GM10266 (cell line): ENCODE results near the gene TDRD7.
"Not testable (repeated sequence)": the region's sequence is repeated elsewhere in the genome, so short reads cannot be mapped to it uniquely, and the experiment has no call there.

Experiments
- DNase-seq: peaks from one replicate; pipeline ENCODE4 v3.0.0; 2012; ENCODE audit errors: extremely low spot score
- TF ChIP-seq, protein P1 (sequence below): IDR thresholded peaks from 2 replicates; pipeline ENCODE4 v1.5.1; 2012; ENCODE audit warnings: mild to moderate bottlenecking, low read depth; ENCODE audit not compliant: control insufficient read depth, insufficient read depth; ENCODE audit errors: missing control alignments

The TDRD7 gene

DNA sequence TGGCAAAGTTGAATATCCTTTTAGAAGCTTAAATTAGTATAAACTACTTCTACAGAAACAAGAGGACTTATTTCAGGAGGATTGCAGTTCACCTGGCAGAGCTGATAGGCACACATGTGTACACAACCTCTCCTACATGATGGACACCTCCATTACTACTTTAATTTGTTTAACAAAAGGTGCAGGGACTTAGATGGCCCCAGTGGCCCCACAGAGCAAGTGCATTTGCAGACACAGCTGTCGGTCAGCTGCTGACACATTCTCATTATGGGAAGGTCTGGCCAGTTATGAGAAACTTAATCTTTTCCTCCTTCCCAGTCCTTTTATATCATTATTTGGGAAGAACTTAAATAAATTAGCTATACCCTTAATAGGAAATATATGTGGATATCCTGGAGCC, 28.3 kb downstream of the TDRD7 start:
- DNase-seq = no peak
- TF ChIP-seq, protein P1, sequence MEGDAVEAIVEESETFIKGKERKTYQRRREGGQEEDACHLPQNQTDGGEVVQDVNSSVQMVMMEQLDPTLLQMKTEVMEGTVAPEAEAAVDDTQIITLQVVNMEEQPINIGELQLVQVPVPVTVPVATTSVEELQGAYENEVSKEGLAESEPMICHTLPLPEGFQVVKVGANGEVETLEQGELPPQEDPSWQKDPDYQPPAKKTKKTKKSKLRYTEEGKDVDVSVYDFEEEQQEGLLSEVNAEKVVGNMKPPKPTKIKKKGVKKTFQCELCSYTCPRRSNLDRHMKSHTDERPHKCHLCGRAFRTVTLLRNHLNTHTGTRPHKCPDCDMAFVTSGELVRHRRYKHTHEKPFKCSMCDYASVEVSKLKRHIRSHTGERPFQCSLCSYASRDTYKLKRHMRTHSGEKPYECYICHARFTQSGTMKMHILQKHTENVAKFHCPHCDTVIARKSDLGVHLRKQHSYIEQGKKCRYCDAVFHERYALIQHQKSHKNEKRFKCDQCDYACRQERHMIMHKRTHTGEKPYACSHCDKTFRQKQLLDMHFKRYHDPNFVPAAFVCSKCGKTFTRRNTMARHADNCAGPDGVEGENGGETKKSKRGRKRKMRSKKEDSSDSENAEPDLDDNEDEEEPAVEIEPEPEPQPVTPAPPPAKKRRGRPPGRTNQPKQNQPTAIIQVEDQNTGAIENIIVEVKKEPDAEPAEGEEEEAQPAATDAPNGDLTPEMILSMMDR = no peak

DNA sequence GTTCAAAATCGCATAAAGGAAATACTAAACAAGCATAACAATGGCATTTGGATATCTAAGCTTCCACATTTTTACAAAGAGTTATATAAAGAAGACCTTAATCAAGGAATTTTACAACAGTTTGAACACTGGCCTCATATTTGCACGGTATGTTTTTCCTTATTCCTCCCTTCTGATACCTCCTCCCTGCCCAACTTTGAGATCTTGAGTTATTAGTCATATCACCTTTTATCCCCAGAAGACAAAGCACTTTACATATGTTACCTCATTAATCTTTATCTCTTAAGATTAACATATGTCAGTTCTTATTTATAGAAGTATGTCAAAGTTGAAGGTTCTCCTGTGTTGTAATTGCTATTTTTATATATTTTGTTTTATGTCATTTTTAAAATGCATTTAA, 29.8 kb downstream of the TDRD7 start:
- no peak for DNase-seq
- TF ChIP-seq, protein P1 = no peak

DNA sequence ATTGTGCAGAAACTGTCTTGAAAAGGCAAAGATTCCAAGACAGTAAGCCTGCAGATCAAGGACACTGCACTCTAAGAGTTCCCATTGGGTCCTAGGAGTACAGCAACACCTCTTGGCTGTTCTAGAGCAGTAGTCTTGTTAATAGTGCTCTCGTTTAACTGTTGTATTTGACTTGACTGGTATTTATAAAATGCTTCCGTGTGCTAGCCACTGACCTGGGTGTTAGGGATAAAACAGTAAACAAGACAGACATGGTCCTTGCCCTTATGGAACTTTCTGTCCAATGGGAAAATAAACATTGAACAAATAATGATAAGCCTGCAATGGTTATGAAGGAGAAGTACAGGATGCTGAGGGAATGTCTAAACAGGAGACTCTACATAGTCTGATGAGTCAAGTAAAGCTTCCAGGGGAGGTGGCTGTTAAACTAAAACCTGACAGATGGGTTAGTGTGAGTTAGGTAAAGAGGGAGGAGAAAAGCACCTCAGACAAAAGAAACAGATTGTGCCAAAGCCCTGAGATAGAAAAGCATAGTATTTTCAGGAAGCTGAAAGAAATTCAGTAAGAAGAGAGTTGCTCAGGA, 33.3 kb downstream of the TDRD7 start:
- TF ChIP-seq, protein P1 = no peak
- DNase-seq = no peak

DNA sequence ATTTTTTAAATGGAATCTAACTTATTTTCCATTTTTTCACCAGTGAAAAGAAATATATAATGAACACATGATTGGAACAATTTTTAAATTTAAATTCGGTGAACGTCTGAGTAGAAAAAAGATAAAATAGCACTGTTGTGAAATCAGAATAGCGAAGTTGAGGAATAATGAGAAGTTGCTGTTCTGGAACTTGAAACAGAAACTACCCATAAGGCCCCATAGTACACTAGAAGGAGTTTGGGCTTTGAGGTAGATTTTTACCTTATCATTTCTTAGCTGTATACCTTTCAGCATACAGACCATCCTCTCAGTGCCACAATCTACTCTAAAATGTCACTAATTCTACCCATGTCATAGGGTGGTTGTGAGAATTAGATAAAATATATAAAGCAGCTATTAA, 35.1 kb downstream of the TDRD7 start:
- no peak for DNase-seq
- TF ChIP-seq, protein P1 = no peak

DNA sequence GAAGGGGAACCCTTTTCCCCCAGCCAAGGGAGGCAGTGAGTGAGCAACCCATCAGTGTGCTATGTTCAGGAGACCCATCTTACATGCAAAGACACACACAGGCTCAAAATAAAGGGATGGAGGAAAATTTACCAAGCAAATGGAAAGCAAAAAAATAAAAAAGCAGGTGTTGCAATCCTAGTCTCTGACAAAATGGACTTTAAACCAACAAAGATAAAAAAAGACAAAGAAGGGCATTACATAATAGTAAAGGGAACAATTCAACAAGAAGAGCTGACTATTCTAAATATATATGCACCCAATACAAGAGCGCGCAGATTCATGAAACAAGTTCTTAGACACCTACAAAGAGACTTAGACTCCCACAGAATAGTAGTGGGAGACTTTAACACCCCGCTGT, 41.7 kb downstream of the TDRD7 start:
- not testable (repeated sequence) for DNase-seq

DNA sequence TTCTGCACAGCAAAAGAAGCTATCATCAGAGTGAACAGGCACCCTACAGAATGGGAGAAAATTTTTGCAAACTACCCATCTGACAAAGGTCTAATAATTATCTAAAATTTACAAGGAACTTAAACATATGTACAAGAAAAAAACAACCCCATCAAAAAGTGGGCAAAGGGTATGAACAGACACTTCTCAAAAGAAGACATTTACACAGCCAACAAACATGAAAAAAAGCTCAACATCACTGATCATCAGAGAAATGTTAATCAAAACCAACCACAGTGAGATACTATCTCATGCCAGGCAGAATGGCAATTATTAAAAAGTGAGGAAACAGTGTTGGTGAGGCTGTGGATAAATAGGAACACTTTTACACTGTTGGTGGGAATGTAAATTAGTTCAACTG, 44.9 kb downstream of the TDRD7 start:
- DNase-seq = not testable (repeated sequence)

DNA sequence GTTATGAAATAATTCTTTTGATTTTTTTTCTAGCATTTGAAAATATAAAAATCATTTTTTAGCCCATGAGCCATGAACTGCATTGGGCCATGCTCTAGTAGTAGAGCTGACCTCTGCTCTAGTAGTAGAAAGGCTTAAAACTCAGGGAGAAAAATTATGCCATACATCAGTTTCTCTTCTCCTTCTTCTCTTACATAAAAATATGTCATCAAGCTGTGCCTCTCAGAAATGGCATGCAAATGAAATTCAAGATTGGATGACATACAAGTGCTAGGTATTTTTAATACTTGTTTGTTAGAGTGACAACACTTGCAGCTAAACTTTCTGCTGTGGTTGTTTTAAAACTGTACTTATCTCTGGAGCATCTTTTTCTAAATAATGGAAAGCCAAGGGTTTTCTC, 47.4 kb downstream of the TDRD7 start:
- TF ChIP-seq, protein P1 = no peak

DNA sequence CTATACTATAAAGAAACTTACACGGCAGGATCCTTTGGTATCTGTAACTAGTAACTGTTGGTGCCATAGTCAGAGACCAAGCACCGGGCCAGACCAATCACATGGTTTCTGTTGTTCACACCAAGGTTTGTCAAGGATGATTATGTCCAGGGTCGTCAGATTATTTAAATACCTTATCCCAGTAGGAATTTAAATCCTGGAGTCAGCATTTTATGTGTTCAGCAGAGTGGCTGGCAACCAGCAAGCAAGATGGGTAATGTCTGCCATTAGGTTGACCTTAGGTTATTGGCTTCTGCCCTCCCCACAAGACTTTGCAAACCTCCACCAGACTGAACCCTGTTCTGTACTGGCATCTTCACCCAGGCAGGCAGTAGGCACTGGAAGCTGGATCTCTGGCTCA, 50.3 kb downstream of the TDRD7 start:
- no peak for DNase-seq
- TF ChIP-seq, protein P1 = no peak

More for the DNA sequence above, 47.4 kb downstream of the TDRD7 start:
- DNase-seq = no peak

DNA sequence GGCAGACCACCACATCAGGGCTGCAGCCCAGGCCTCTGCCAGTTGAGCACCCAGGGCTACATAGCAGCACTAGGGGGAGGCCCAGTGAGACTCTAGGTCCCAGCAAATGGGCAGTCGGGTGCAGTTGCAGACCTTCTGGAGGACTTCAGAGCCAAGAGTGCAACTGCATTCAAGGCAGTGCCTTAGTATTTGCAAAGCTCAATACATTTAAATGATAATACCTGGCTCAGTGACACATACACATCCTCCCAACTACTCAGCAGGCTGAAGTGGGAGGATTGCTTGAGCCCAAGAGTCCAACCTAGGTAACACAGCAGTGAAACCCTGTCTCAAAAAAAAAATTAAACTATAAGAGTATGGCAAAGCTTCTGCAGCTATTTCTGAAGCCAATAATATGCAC, 51.0 kb downstream of the TDRD7 start:
- TF ChIP-seq, protein P1 = no peak
- DNase-seq = no peak
